Endometrial microvascular endothelial cells (primary cell): Measurements from ENCODE around the gene GRAMD2A. TPM values are rescaled to one million over a fixed set of nuclear protein-coding genes. Genes with fewer than 3 reads are reported as not detected.

Experiments
- in situ Hi-C: cut with HindIII; loops from 2 replicates; pipeline ENCODE4 v1.10.0; 2017; ENCODE audit warnings: low sequenced_read_pairs, low pct_unique_long_range_greater_than_20kb; ENCODE audit errors: inconsistent ontology term
- total RNA-seq: library from RNA; depleted of rRNA; stranded (reverse); fragments of >200 nt; gene quantifications from one replicate; pipeline ENCODE4 v1.2.3, GENCODE V29; 2015; ENCODE audit errors: inconsistent ontology term

Gene GRAMD2A
- total RNA-seq, 1 donor from 2014 or later = 0.74 TPM

DNA sequence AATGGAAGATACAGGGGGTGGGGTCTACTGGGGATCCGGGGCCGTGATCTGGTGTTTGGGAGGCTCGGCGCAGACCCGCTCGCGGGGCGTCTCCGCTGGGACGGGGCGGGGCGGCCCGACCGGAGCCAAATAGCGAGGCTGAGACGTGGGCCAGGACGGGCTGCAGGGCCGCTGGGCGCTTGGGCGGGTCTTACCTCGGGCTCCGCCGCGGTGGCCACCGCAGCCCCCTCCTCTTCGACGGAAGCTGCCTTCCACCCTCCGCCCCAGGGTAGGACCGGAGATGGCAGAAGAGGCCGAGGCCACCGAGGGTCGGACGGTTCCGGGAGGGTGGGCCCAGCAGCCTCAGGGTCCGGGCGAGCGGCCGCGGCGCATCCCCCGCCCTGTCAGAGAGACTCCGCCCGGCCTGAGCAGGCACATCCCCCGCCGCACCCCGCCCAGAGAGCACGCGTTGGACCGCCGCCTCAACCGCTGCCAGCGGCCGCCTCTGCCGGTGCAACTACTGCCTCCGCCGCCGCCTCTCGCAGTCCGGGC is 80.0 kb downstream of the GRAMD2A start:
- in situ Hi-C loops = no loop called here

- in situ Hi-C loops = no loop called here
These were observed 80.7 kb downstream of the GRAMD2A start for GRCh38 chr15:72116731-72117485.

GRCh38 chr15:72113347-72114031 is 84.1 kb downstream of the GRAMD2A start:
- in situ Hi-C loops = no loop called here

DNA sequence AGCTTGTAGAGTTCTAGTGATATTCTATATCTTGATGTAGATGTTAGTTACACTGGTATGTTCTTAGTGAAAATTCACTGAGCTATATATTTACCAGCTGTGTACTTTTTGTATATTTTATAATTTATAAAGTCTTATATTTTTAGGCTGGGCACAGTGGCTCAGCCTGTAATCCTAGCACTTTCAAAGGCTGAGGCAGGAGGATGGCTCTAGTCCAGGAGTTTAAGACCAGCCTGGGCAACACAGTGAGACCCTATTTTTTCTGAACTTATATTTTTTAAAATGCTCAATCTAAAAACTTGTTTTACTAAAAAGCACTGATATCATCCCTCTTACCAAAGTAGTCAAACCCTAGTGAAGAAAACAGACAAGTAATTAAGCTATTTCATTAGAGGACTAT is 84.8 kb downstream of the GRAMD2A start:
- in situ Hi-C loops = no loop called here

DNA sequence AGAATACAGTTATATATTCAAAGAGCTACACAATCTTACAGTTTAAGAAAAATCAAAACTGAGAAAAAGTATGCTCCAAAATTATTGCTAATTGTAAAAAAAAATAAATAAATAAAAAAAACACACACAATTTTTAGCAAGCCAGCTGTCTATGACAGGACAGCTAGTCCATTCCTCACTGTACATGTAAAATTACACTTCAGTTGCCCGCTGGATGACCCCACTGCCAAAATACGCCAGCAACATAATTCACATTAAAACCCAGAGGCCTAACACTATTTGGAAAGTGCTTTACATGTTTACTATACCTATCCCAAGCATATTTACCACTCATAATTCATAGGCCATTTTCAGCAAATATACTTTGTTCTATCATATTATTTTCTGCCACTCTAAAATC is 85.5 kb downstream of the GRAMD2A start:
- in situ Hi-C loops = no loop called here

DNA sequence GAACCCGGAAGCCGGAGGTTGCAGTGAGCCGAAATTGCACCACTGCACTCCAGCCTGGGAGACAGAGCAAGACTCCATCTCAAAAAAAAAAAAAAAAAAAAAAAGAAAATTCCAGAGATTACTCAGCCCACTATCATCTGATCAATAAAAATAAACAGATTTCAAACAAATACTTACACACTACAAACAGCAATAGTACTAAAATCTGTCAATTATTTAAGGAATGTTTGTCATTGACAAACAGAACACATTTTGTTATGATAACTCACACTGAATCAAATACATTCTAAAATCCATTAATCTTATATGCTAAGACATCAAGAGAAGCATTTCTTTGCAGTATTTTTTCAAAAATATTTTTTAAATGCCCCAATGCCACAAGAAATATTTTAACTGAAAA is 87.2 kb downstream of the GRAMD2A start:
- in situ Hi-C loops = no loop called here

Other genes with a start within 250 kb of the GRAMD2A start
- gene MYO9A, start 79.6 kb downstream of the GRAMD2A start, total RNA-seq = 15.7 TPM
- 2.0 TPM for gene SENP8, start 79.4 kb downstream of the GRAMD2A start, total RNA-seq
- 1,892 TPM for gene PKM, start 33.4 kb upstream of the GRAMD2A start, total RNA-seq
- gene PARP6, start 74.8 kb upstream of the GRAMD2A start, total RNA-seq = 13.4 TPM
- gene CELF6, start 122.4 kb upstream of the GRAMD2A start, total RNA-seq = not detected
- 67.2 TPM for gene HEXA, start 178.2 kb upstream of the GRAMD2A start, total RNA-seq
- not detected for gene TMEM202, start 200.5 kb upstream of the GRAMD2A start, total RNA-seq